GM23338 (cell line): ENCODE data around the gene ELAVL3. TPM values are rescaled to one million over a fixed set of nuclear protein-coding genes. Genes with fewer than 3 reads are reported as not detected.

Experiments
- ATAC-seq: fragments of 200-7000 bp; cut with Tn5 transposase; 3 replicates; pipeline ENCODE4 v1.9.1; 2020
- DNase-seq: peaks from one replicate; pipeline ENCODE4 v3.0.0-alpha.2; 2015; ENCODE audit warnings: low spot score
- H2AFZ ChIP-seq: fragments of 200-600 bp; sonication (generic); 2 replicates; pipeline ENCODE4 v1.8.0; 2016; ENCODE audit warnings: antibody characterized with exemption, mild to moderate bottlenecking, moderate library complexity
- H3F3A ChIP-seq: fragments of 200-600 bp; sonication (generic); replicated peaks from 2 replicates; pipeline ENCODE4 v1.8.0; 2017; ENCODE audit warnings: antibody characterized with exemption, mixed run types, low read depth
- H3K27ac ChIP-seq: fragments of 200-600 bp; sonication (generic); 2 replicates; pipeline ENCODE4 v1.6.1; 2016; ENCODE audit warnings: low read depth
- H3K27me3 ChIP-seq: fragments of 200-600 bp; sonication (generic); 2 replicates; pipeline ENCODE4 v1.8.0; 2016; ENCODE audit warnings: mild to moderate bottlenecking, mixed run types, moderate library complexity; ENCODE audit not compliant: insufficient read depth
- H3K36me3 ChIP-seq: fragments of 200-600 bp; sonication (generic); 2 replicates; pipeline ENCODE4 v1.8.0; 2016; ENCODE audit warnings: mild to moderate bottlenecking; ENCODE audit not compliant: insufficient read depth
- H3K4me1 ChIP-seq: fragments of 200-600 bp; sonication (generic); 2 replicates; pipeline ENCODE4 v1.8.0; 2016; ENCODE audit warnings: mild to moderate bottlenecking, moderate library complexity; ENCODE audit not compliant: insufficient read depth
- H3K4me2 ChIP-seq: fragments of 200-600 bp; sonication (generic); 2 replicates; pipeline ENCODE4 v1.7.1; 2017; ENCODE audit warnings: mixed run types
- H3K4me3 ChIP-seq: fragments of 200-600 bp; sonication (generic); 2 replicates; pipeline ENCODE4 v1.6.1; 2016; ENCODE audit warnings: mixed run types
- H3K79me2 ChIP-seq: fragments of 200-600 bp; sonication (generic); replicated peaks from 2 replicates; pipeline ENCODE4 v1.8.0; 2017; ENCODE audit warnings: mild to moderate bottlenecking; ENCODE audit not compliant: insufficient read depth
- H3K9me2 ChIP-seq: fragments of 200-600 bp; sonication (generic); 2 replicates; pipeline ENCODE4 v1.8.0; 2017; ENCODE audit not compliant: insufficient read depth
- H4K20me1 ChIP-seq: fragments of 200-600 bp; sonication (generic); replicated peaks from 2 replicates; pipeline ENCODE4 v1.8.0; 2017; ENCODE audit warnings: mild to moderate bottlenecking; ENCODE audit not compliant: insufficient read depth
- H3K27ac Mint-ChIP-seq: 2 replicates; pipeline ENCODE4 v1.8.0; 2020; ENCODE audit warnings: inconsistent platforms, mild to moderate bottlenecking, moderate library complexity, mixed read lengths
- H3K27me3 Mint-ChIP-seq: 3 replicates; pipeline ENCODE4 v1.8.0; 2022; ENCODE audit warnings: low read depth, mild to moderate bottlenecking, moderate library complexity, mixed read lengths, inconsistent platforms; ENCODE audit not compliant: insufficient read depth, poor library complexity
- H3K36me3 Mint-ChIP-seq: 3 replicates; pipeline ENCODE4 v1.8.0; 2021; ENCODE audit warnings: low read depth, mild to moderate bottlenecking, inconsistent platforms, moderate library complexity, mixed read lengths
- H3K4me1 Mint-ChIP-seq: 3 replicates; pipeline ENCODE4 v1.8.0; 2020; ENCODE audit warnings: mild to moderate bottlenecking, inconsistent platforms, mixed read lengths
- H3K4me3 Mint-ChIP-seq: 3 replicates; pipeline ENCODE4 v1.8.0; 2021; ENCODE audit warnings: moderate library complexity, mild to moderate bottlenecking, inconsistent platforms, mixed read lengths
- H3K9me3 Mint-ChIP-seq: 3 replicates; pipeline ENCODE4 v1.8.0; 2020; ENCODE audit warnings: moderate library complexity, mild to moderate bottlenecking, inconsistent platforms, mixed read lengths
- CREB1 ChIP-seq: fragments of 250-450 bp; sonication (Bioruptor Pico); IDR thresholded peaks from 2 replicates; pipeline ENCODE4 v1.5.0; 2020; ENCODE audit warnings: low read depth, mild to moderate bottlenecking, moderate library complexity
- EZH2phosphoT487 ChIP-seq: fragments of 200-600 bp; sonication (generic); IDR thresholded peaks from one replicate; pipeline ENCODE4 v1.8.1; 2018; ENCODE audit warnings: antibody characterized with exemption; ENCODE audit not compliant: unreplicated experiment
- REST ChIP-seq: IDR thresholded peaks from one replicate; pipeline ENCODE4 v1.6.1; 2018; ENCODE audit warnings: antibody characterized with exemption; ENCODE audit not compliant: unreplicated experiment
- polyA plus RNA-seq: library from polyadenylated mRNA; unstranded; fragments of >200 nt; fragmentation: Nextera tagmentation; extraction: Ambion mirVana; gene quantifications from 2 replicates; pipeline ENCODE4 v1.2.1, GENCODE V29; 2016
- total RNA-seq: library from RNA; depleted of rRNA; stranded (reverse); fragments of >200 nt; shearing (Covaris generic); gene quantifications from 2 replicates; pipeline ENCODE4 v1.2.3, GENCODE V29; 2014

The ELAVL3 gene
- total and polyA plus RNA-seq, 2 experiments from 2014 or later, result 0.45 to 1.2 TPM

DNA sequence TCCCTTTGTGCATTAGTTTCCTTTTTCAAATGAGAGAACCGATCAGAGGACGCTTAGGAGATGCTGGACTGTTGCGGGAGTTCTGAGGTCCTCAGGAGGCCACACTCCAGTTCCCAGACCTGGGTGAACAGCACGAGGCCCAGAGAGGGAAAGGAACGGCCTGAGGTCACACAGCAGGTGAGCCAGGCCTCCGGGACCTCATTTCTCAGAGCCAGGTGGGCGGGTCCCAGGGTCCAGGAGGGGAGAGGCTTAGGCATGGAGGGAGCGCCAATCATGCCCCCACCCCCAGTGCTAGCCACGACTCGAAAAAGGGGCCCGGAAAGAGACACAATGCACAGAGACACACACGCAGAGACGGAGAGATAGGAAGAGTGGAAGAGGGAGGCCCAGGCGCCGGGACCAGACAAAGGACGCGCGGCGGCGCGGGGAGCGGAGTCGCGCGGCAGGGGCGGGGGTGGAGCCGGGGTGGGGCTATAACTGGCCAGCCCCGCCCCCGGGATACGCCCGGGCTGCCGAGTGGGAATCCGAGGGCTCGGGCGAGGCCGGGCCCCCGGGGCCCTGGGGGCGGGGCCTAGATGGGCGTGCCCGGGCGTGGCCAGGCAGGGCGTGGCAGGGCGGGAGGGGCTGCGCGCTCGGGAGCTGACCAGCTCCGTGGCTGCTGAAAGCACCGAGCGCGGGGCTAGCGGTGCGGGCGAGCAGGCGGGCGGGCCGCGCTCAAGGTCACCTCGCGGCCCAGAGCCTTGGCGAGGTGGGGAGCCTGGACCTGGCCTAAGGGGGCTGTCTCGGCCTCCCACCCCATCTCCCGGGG is 1.6 kb downstream of the ELAVL3 start:
- H3K4me1 ChIP-seq, result peaks cover 8% of the 10 kb centered on the region
- H3K27me3 ChIP-seq, result peaks cover 34% of the 10 kb centered on the region
- H3K27ac ChIP-seq, result no peak overlapping the region
- H3K79me2 ChIP-seq, result no peaks in the 10 kb centered on the region
- no peaks in the 10 kb centered on the region for H4K20me1 ChIP-seq
- H2AFZ ChIP-seq, result peak overlapping the region; percentile 93
- Mint-ChIP-seq H3K4me1 (peaks cover 6% of the 10 kb centered on the region), H3K27ac (no peak overlapping the region), H3K9me3 (peaks cover 7% of the 10 kb centered on the region; the same call in 2 of the 3 replicates), H3K27me3 (peaks cover 47% of the 10 kb centered on the region), H3K36me3 (no peaks in the 10 kb centered on the region; the same call in 2 of the 3 replicates), H3K4me3 (peak overlapping the region; percentile 60)
- peak; percentile 91 for DNase-seq
- no peaks in the 10 kb centered on the region for H3K36me3 ChIP-seq
- peak overlapping the region; percentile 61 for H3K4me3 ChIP-seq
- peak; percentile 19 for ATAC-seq
- no peaks in the 10 kb centered on the region for H3K9me2 ChIP-seq
- peaks cover 16% of the 10 kb centered on the region for H3F3A ChIP-seq
- H3K4me2 ChIP-seq, result peak overlapping the region; percentile 77
- peak; percentile 68 for TF ChIP-seq CREB1 (CRISPR knock-in tag)
- peak; percentile 84 for TF ChIP-seq REST
- no peak for TF ChIP-seq EZH2phosphoT487

GRCh38 chr19:11478167-11479089 is 2.4 kb downstream of the ELAVL3 start:
- H3K9me3 Mint-ChIP-seq, result peaks cover 7% of the 10 kb centered on the region; the same call in 2 of the 3 replicates
- TF ChIP-seq CREB1 (CRISPR knock-in tag), result no peak
- ATAC-seq, result no peak
- no peaks in the 10 kb centered on the region for H3K79me2 ChIP-seq
- no peaks in the 10 kb centered on the region; the same call in 2 of the 3 replicates for H3K36me3 Mint-ChIP-seq
- no peaks in the 10 kb centered on the region for H4K20me1 ChIP-seq
- H3K27ac Mint-ChIP-seq, result no peak overlapping the region
- peaks cover 6% of the 10 kb centered on the region for H3K4me1 Mint-ChIP-seq
- peaks cover 34% of the 10 kb centered on the region for H3K27me3 ChIP-seq
- no peaks in the 10 kb centered on the region for H3K36me3 ChIP-seq
- no peak overlapping the region; the same call in 1 of the 2 replicates for H2AFZ ChIP-seq
- peak; percentile 20 for DNase-seq
- H3K27me3 Mint-ChIP-seq, result peaks cover 42% of the 10 kb centered on the region
- H3K4me2 ChIP-seq, result no peak overlapping the region
- H3F3A ChIP-seq, result peaks cover 13% of the 10 kb centered on the region
- no peak overlapping the region; the same call in 2 of the 3 replicates for H3K4me3 Mint-ChIP-seq
- peak overlapping the region; percentile 61 for H3K4me3 ChIP-seq
- no peak overlapping the region for H3K27ac ChIP-seq
- H3K9me2 ChIP-seq, result no peaks in the 10 kb centered on the region
- H3K4me1 ChIP-seq, result peaks cover 8% of the 10 kb centered on the region
